ENCODE measurements around the gene CCN6.

DNA sequence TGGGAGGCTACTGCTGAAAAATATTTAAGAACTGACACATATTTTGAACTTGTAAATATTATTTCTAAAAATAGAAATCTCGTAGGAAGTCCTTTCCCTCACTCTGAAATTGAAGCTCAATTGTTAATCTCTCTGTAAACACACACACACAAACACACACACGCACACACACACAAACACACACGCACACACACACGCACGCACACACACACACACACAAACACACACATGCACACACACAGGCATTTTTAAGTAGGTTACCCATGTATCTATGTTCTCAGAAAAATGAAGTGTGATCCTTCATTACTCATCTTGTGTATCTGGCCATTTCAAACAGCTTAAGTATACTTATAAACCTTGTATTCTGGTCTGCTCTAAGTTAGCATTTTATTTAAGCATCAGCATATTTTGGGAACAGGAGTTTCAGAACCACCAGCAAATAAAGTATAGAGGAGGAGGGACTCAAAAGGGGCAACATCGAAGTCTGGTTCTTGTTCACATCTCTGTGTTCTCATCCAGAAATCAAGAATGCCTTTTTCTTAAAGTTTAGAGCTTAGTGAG is 11.6 kb downstream of the CCN6 start:
- TF ChIP-seq EZH2 (IDR thresholded peaks at IDR 0.05) (no peak), POLR2AphosphoS5 (IDR thresholded peaks at IDR 0.05; ENCODE audit: borderline replicate concordance, low read depth, low read length) (no peak), FOXP2 (optimal IDR thresholded peaks at IDR 0.05; ENCODE audit: control extremely low read depth, extremely low read length, insufficient read depth) (no peak)
